SH-SY5Y (cell line): Measurements from ENCODE around the gene LRMDA.

ENCODE experiments used
- GATA2 ChIP-seq: IDR thresholded peaks from 2 replicates; pipeline ENCODE4 v1.6.1; 2011; ENCODE audit warnings: mild to moderate bottlenecking, low read depth, low read length
- GATA3 ChIP-seq: IDR thresholded peaks from 2 replicates; pipeline ENCODE4 v1.6.1; 2011; ENCODE audit warnings: low read depth, mild to moderate bottlenecking, low read length, moderate library complexity

GRCh38 chr10:76447578-76447977, 1016.2 kb downstream of the LRMDA start:
- TF ChIP-seq GATA2 (no peak), GATA3 (no peak)
